ENCODE results near the gene EFNA3. TPM values are rescaled to one million over a fixed set of nuclear protein-coding genes. Genes with fewer than 3 reads are reported as not detected.

The EFNA3 gene
- total RNA-seq, 1 donor: 0.90 TPM

DNA sequence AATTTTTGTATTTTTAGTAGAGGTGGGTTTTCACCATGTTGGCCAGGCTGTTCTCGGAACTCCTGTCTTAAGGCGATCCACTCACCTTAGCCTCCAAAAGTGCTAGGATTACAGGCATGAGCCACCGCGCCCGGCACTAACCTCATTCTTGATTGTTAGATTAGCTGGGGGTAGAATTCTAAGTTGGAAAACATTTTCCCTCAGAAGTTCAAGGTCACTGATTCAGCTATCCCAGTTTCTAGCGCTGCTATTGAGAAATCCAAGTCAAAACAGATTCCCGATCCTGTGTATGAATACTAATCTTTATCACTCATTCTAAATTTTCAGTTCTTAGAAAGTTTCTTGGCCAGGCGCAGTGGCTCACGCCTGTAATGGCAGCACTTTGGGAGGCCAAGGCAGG, 24.7 kb downstream of the EFNA3 start:
- TF ChIP-seq, protein P1, sequence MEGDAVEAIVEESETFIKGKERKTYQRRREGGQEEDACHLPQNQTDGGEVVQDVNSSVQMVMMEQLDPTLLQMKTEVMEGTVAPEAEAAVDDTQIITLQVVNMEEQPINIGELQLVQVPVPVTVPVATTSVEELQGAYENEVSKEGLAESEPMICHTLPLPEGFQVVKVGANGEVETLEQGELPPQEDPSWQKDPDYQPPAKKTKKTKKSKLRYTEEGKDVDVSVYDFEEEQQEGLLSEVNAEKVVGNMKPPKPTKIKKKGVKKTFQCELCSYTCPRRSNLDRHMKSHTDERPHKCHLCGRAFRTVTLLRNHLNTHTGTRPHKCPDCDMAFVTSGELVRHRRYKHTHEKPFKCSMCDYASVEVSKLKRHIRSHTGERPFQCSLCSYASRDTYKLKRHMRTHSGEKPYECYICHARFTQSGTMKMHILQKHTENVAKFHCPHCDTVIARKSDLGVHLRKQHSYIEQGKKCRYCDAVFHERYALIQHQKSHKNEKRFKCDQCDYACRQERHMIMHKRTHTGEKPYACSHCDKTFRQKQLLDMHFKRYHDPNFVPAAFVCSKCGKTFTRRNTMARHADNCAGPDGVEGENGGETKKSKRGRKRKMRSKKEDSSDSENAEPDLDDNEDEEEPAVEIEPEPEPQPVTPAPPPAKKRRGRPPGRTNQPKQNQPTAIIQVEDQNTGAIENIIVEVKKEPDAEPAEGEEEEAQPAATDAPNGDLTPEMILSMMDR (IDR thresholded peaks at IDR 0.05; ENCODE audit: insufficient read depth, low read length): no peak
- DNase-seq (ENCODE audit: low read depth): no peak
- H3K4me3 ChIP-seq (ENCODE audit: low read depth, low read length): no peak overlapping the region

DNA sequence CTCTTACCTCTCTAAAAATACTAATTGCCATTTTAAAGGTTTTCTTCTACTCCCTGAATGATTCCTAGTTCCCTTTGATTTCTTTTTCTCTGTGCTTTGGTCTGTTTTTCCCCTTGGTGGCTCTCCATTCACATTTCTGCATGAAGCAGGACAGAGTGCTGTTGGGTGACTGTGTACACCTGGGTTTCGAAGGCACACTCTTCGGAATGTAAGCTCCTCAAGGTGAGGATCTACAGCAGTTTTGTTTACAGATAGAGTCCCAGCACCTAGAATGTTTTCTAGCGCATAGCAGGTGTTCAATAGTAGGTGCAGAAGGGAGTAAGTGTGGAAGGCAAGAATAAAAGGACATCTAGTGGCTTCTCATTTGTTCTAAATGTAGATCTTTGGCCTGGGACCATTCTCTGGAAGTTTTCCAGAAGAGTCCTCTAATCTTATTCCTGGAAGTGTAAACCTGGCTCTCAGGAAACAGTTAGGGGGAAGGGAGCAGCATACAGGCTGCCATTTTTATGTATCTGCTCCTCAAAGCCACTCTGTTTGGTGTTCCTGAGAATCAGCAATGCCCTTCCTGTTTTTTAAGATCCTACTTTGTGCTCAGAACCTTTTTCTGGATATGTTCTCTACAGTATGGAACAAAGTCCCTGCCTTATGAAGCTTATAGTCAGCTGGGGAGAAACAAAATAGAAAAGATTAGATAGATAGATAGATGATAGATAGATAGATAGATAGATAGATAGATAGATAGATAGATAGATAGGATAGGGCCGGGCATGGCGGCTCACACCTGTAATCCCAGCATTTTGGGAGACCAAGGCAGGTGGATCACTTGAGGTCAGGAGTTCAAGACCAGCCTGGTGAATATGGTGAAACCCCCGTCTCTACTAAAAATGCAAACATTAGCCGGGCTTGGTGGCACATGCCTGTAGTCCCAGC, 26.2 kb downstream of the EFNA3 start:
- H3K4me3 ChIP-seq (ENCODE audit: low read depth, low read length): no peak overlapping the region
- TF ChIP-seq, protein P1 (IDR thresholded peaks at IDR 0.05; ENCODE audit: insufficient read depth, low read length): no peak
- no peak for DNase-seq (ENCODE audit: low read depth)

DNA sequence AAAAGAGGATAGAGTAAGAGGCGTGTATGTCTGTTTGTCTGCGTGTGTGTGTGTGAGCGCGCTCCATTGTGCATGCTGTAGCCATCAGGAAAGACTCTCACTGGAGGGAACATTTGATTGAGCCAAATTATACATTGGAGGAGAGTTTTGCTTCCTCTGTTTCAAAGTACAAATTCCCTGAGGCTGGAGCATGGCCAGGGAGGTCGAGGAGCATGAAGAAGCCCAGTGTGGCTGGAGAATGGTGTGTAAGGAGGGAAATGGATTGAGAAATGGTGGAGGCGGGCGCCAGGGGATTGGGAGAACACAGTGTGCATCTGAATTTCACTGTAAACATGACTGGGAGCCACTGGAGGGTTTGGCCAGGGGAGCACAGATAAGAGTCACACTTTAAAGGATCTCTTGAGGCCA, 27.0 kb downstream of the EFNA3 start:
- H3K4me3 ChIP-seq (ENCODE audit: low read depth, low read length): no peak overlapping the region
- TF ChIP-seq, protein P1 (IDR thresholded peaks at IDR 0.05; ENCODE audit: insufficient read depth, low read length): no peak

DNA sequence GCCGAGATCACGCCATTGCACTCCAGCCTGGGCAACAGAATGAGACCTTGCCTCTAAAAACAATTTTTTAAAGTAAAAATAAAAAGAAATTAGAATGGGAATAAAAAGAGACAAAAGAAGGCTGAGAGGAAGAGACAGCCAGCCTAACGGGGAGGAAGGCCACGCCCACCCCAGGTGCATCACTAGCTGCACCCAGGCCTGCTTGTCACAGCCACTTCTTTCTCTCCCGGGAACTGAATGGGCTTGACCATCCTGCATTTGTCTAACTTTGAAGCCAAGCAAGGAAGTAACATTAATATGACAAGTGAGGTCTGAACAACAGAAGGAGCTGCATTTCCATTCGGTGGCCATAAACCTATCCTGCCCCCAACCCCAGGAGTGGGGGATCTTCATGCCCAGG, 28.2 kb downstream of the EFNA3 start:
- TF ChIP-seq, protein P1 (IDR thresholded peaks at IDR 0.05; ENCODE audit: insufficient read depth, low read length): no peak
- no peak overlapping the region for H3K4me3 ChIP-seq (ENCODE audit: low read depth, low read length)

More for the DNA sequence above, 27.0 kb downstream of the EFNA3 start:
- no peak for DNase-seq (ENCODE audit: low read depth)

DNA sequence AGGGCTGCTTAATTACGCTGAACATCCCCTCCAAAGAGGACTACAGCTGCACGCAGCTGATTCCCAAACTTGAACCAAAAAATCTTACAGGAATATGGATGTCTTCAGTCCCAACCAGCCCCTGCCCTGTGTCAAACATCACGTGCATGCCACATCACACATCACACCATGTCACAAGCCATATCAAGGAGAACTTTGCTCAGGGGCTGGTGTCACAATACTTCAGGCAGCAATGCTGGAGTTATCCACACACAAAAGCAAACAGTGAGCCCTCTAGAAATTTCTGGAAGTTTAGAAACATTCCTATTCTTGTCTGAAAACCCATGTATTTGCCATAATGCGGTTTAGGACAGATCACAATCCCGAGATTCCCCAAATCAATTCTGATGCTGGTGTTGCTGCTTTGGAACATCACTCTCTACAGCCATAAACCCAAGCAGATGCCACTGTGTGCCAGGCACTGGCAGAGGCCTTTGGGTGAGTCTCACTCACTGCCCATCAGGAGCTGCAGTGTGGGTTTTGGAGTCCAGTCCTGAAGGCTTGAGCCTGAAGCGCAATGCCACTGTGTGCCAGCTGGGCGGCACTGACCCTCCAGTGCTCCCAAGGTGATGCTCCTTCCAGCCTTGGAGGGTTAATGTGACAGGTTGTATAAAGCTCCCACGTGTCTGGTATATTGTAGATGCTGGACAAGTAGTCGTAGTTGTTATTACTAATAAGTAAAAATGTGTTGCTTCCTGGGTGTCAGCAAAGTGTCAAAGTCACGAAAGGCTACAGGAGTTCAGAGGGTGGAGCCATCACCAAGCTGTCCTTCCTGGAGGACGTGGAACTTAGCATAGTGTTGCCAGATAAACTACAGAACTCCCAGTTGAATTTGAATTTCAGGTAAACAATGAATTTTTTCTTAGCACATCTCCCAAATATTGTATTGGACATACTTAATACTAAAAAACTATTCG, 28.9 kb downstream of the EFNA3 start:
- TF ChIP-seq, protein P1 (IDR thresholded peaks at IDR 0.05; ENCODE audit: insufficient read depth, low read length): no peak
- DNase-seq (ENCODE audit: low read depth): no peak
- H3K4me3 ChIP-seq (ENCODE audit: low read depth, low read length): no peak overlapping the region

More for the DNA sequence above, 28.2 kb downstream of the EFNA3 start:
- DNase-seq (ENCODE audit: low read depth): no peak

DNA sequence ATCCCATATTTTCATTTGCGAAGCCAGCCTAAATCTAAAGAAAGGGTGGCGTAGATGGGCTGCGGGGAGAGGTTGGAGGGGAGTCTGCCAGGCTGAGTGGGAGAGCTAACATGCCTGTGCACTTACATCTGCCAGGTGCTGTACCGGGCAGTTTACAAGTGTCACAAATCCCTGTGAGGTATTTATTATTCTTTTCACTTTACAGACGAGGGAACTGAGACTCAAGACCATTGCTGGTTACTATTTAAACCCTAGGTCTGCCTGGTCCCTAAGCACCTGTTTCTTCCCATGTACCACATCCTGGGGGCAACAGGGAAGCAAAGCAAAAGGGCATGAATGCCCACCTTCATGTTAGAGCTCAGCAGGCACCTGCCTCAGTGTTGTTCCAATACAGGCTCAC, 29.7 kb downstream of the EFNA3 start:
- DNase-seq (ENCODE audit: low read depth): no peak
- no peak overlapping the region for H3K4me3 ChIP-seq (ENCODE audit: low read depth, low read length)
- TF ChIP-seq, protein P1 (IDR thresholded peaks at IDR 0.05; ENCODE audit: insufficient read depth, low read length): no peak
